AG08396 (cell line): Measurements from ENCODE around the gene ILK.

Source experiments
- DNase-seq: peaks from one replicate; pipeline ENCODE4 v3.0.0; 2012; ENCODE audit warnings: low spot score, mixed read lengths

The ILK gene

GRCh38 chr11:6621711-6622211, 18.2 kb downstream of the ILK start:
- DNase-seq: no peak

- DNase-seq: no peak
Measured at GRCh38 chr11:6622261-6623171, 18.9 kb downstream of the ILK start.

GRCh38 chr11:6623391-6624363, 20.1 kb downstream of the ILK start:
- DNase-seq: no peak

GRCh38 chr11:6625156-6625831, 21.7 kb downstream of the ILK start:
- DNase-seq: no peak

GRCh38 chr11:6625832-6626420, 22.4 kb downstream of the ILK start:
- DNase-seq: no peak

- DNase-seq: no peak
Measured at GRCh38 chr11:6626971-6627761, 23.6 kb downstream of the ILK start.

- no peak for DNase-seq
Measured at GRCh38 chr11:6627762-6628241, 24.2 kb downstream of the ILK start.

GRCh38 chr11:6628526-6628925, 25.0 kb downstream of the ILK start:
- no peak for DNase-seq

- no peak for DNase-seq
Measured at GRCh38 chr11:6629573-6629891, 26.0 kb downstream of the ILK start.

GRCh38 chr11:6629892-6630631, 26.5 kb downstream of the ILK start:
- no peak for DNase-seq

- no peak for DNase-seq
Measured at GRCh38 chr11:6630632-6631291, 27.2 kb downstream of the ILK start.

GRCh38 chr11:6631361-6631890, 27.9 kb downstream of the ILK start:
- no peak for DNase-seq

GRCh38 chr11:6632116-6633073, 28.8 kb downstream of the ILK start:
- DNase-seq: no peak

- no peak for DNase-seq
Measured at GRCh38 chr11:6633422-6634408, 30.1 kb downstream of the ILK start.

GRCh38 chr11:6634534-6634933, 31.0 kb downstream of the ILK start:
- DNase-seq: no peak

- peak; percentile 51 for DNase-seq
Measured at GRCh38 chr11:6635082-6635932, 31.7 kb downstream of the ILK start.
